Activated T-helper 9 cell treated with anti-CD3 and anti-CD28 coated beads, Interleukin-2, amount 50 U/mL, for 16 hours (primary cell): ENCODE data around the gene PIK3R6.

Experiments
- DNase-seq: peaks from one replicate; pipeline ENCODE4 v3.0.0-alpha.2; 2020; ENCODE audit warnings: low read depth

PIK3R6 gene

GRCh38 chr17:8797621-8798175, 69.8 kb downstream of the PIK3R6 start:
- no peak for DNase-seq

- no peak for DNase-seq
These were observed 72.8 kb downstream of the PIK3R6 start for GRCh38 chr17:8794636-8795035.

- no peak for DNase-seq
These were observed 73.8 kb downstream of the PIK3R6 start for GRCh38 chr17:8793649-8794048.

- no peak for DNase-seq
These were observed 74.8 kb downstream of the PIK3R6 start for GRCh38 chr17:8792646-8793045.

- DNase-seq = no peak
These were observed 75.6 kb downstream of the PIK3R6 start for GRCh38 chr17:8791910-8792270.

GRCh38 chr17:8791248-8791909, 76.1 kb downstream of the PIK3R6 start:
- no peak for DNase-seq

GRCh38 chr17:8789743-8790142, 77.7 kb downstream of the PIK3R6 start:
- no peak for DNase-seq

GRCh38 chr17:8788998-8789397, 78.5 kb downstream of the PIK3R6 start:
- DNase-seq = no peak

- peak; percentile 23 for DNase-seq
These were observed 81.7 kb downstream of the PIK3R6 start for GRCh38 chr17:8785547-8786413.

GRCh38 chr17:8782176-8782575, 85.3 kb downstream of the PIK3R6 start:
- DNase-seq = no peak

GRCh38 chr17:8781776-8782175, 85.7 kb downstream of the PIK3R6 start:
- DNase-seq = no peak

- no peak for DNase-seq
These were observed 90.6 kb downstream of the PIK3R6 start for GRCh38 chr17:8776881-8777280.

GRCh38 chr17:8776248-8776647, 91.2 kb downstream of the PIK3R6 start:
- DNase-seq = no peak

GRCh38 chr17:8766731-8767130, 100.7 kb downstream of the PIK3R6 start:
- DNase-seq = no peak

GRCh38 chr17:8762012-8762411, 105.5 kb downstream of the PIK3R6 start:
- no peak for DNase-seq

GRCh38 chr17:8758137-8758596, 109.3 kb downstream of the PIK3R6 start, which contains the start of gene SPDYE4:
Gene SPDYE4, minus strand, starts transcription at chr17:8758546. Its CDS starts 164 bp downstream, at chr17:8758382.
- DNase-seq = no peak

GRCh38 chr17:8757189-8757588, 110.3 kb downstream of the PIK3R6 start:
- no peak for DNase-seq

GRCh38 chr17:8755590-8756255, 111.8 kb downstream of the PIK3R6 start:
- DNase-seq = no peak

GRCh38 chr17:8754890-8755289, 112.6 kb downstream of the PIK3R6 start:
- no peak for DNase-seq

- no peak for DNase-seq
These were observed 113.5 kb downstream of the PIK3R6 start for GRCh38 chr17:8753976-8754440.

GRCh38 chr17:8753136-8753975, 114.1 kb downstream of the PIK3R6 start:
- DNase-seq = no peak
